Epithelial cell of proximal tubule (primary cell): ENCODE data around the gene CNIH4. TPM values are rescaled to one million over a fixed set of nuclear protein-coding genes. Genes with fewer than 3 reads are reported as not detected.
"Not testable (repeated sequence)": the region's sequence is repeated elsewhere in the genome, so short reads cannot be mapped to it uniquely, and the experiment has no call there.

Experiments
- DNase-seq: peaks from one replicate; pipeline ENCODE4 v3.0.0-alpha.2; 2011; ENCODE audit warnings: low read depth
- H3K4me3 ChIP-seq: 2 replicates; pipeline ENCODE4 v1.5.1; 2011; ENCODE audit warnings: low read depth, mild to moderate bottlenecking, low read length
- CTCF ChIP-seq: conservative IDR thresholded peaks from 2 replicates; pipeline ENCODE4 v1.5.1; 2012; ENCODE audit warnings: low read depth, mild to moderate bottlenecking, low read length
- total RNA-seq: library from RNA; depleted of rRNA; stranded (reverse); fragments of >200 nt; gene quantifications from 2 replicates; pipeline ENCODE4 v1.2.3, GENCODE V29; 2015

The CNIH4 gene
- total RNA-seq, 1 donor from 2014 or later, result 76.0 TPM

GRCh38 chr1:224333939-224334786 is 22.5 kb upstream of the CNIH4 start:
- DNase-seq, result no peak
- no peak for TF ChIP-seq CTCF
- H3K4me3 ChIP-seq, result no peak overlapping the region

- DNase-seq, result no peak
- no peak for TF ChIP-seq CTCF
- no peak overlapping the region for H3K4me3 ChIP-seq
Measured at GRCh38 chr1:224338150-224338838, 18.4 kb upstream of the CNIH4 start.

GRCh38 chr1:224339442-224340033 is 17.1 kb upstream of the CNIH4 start:
- no peak for TF ChIP-seq CTCF
- no peak for DNase-seq

GRCh38 chr1:224340453-224341384 is 16.0 kb upstream of the CNIH4 start:
- DNase-seq, result not testable (repeated sequence)
- peak overlapping the region; percentile 65 for H3K4me3 ChIP-seq

More at GRCh38 chr1:224339442-224340033, 17.1 kb upstream of the CNIH4 start:
- no peak overlapping the region for H3K4me3 ChIP-seq

- no peak overlapping the region for H3K4me3 ChIP-seq
- TF ChIP-seq CTCF, result no peak
- DNase-seq, result no peak
Measured at GRCh38 chr1:224343679-224344078, 13.0 kb upstream of the CNIH4 start.

GRCh38 chr1:224348137-224348536 is 8.5 kb upstream of the CNIH4 start:
- TF ChIP-seq CTCF, result no peak
- no peak for DNase-seq
- no peak overlapping the region for H3K4me3 ChIP-seq

- not testable (repeated sequence) for DNase-seq, H3K4me3 ChIP-seq
Measured at GRCh38 chr1:224349716-224350115, 7.0 kb upstream of the CNIH4 start.

GRCh38 chr1:224352436-224353085 is 4.1 kb upstream of the CNIH4 start:
- DNase-seq, H3K4me3 ChIP-seq: not testable (repeated sequence)
